ENCODE measurements around the gene PTGES. TPM values are rescaled to one million over a fixed set of nuclear protein-coding genes. Genes with fewer than 3 reads are reported as not detected.
A peak's percentile ranks its signal among the peaks of the same experiment; 100 is the strongest.
"Not testable (repeated sequence)": the region's sequence is repeated elsewhere in the genome, so short reads cannot be mapped to it uniquely, and the experiment has no call there.

Gene PTGES
- polyA plus RNA-seq, 3 donors: 0.29 to 1.8 (median 0.84) TPM

- Mint-ChIP-seq H3K27ac (peak overlapping the region; percentile 96 to 99 (median 98)), H3K9me3 (peaks cover 0 to 4% (median 2%) of the 10 kb centered on the region in 7 donors), H3K36me3 (peaks cover 0 to 10% of the 10 kb centered on the region in 2 donors), H3K4me3 (peak overlapping the region; percentile 46 to 48), H3K4me1 (peaks cover 55% of the 10 kb centered on the region), H3K27me3 (ENCODE audit: low read depth in 3 of 3) (peaks cover 1 to 19% (median 3%) of the 10 kb centered on the region in 3 donors)
- intact Hi-C loops (cut with micrococcal nuclease): loop anchor here (1.0 to 2.0 kb wide), 3 partner anchors 11 to 15 kb away; no protein-coding TSS in a partner anchor
- Histone ChIP-seq H3K9ac (ENCODE audit: insufficient read depth, low read length, poor library complexity, severe bottlenecking) (no peak overlapping the region), H3K9me3 (replicated peaks in 1 of 2; ENCODE audit: control insufficient read depth in 1 of 2, insufficient read depth in 1 of 2, low read length in 2 of 2) (no peaks in the 10 kb centered on the region), H3K36me3 (replicated peaks in 1 of 2; ENCODE audit: control insufficient read depth in 1 of 2, insufficient read depth in 2 of 2, low read length in 2 of 2) (no peaks in the 10 kb centered on the region), H3K79me2 (ENCODE audit: insufficient read depth, low read length) (no peaks in the 10 kb centered on the region), H2AFZ (ENCODE audit: insufficient read depth, low read depth, low read length, poor library complexity, severe bottlenecking) (no peak overlapping the region), H3K4me3 (replicated peaks in 1 of 3; ENCODE audit: low read depth in 2 of 3, low read length in 3 of 3) (peak overlapping the region in 1 of 3 experiments; percentile 3), H3K27me3 (ENCODE audit: control insufficient read depth in 2 of 2, insufficient read depth in 2 of 2, low read length in 2 of 2) (no peaks in the 10 kb centered on the region), H3K4me2 (replicated peaks; ENCODE audit: extremely low read depth, low read length, poor library complexity, severe bottlenecking) (peak overlapping the region; percentile 9), H3K4me1 (ENCODE audit: control insufficient read depth in 1 of 2, insufficient read depth in 2 of 2, low read length in 2 of 2) (peaks cover 36 to 55% of the 10 kb centered on the region in 2 donors), H4K20me1 (ENCODE audit: insufficient read depth, low read length) (no peaks in the 10 kb centered on the region), H3K27ac (ENCODE audit: low read depth in 1 of 2, low read length in 2 of 2) (peak overlapping the region; percentile 71 to 85)
- WGBS (ENCODE audit: insufficient coverage): 75% methylated on average over 5 of the region's 6 CpGs
- no peak for TF ChIP-seq CTCF (IDR thresholded peaks at IDR 0.05)
- peak in 1 of 3 donors; percentile 46 for DNase-seq
Observed at GRCh38 chr9:129761901-129762369, 9.1 kb upstream of the PTGES start.

- peaks cover 0 to 4% (median 2%) of the 10 kb centered on the region in 7 donors for H3K9me3 Mint-ChIP-seq
- 93% methylated on average over 9 of the region's 11 CpGs for WGBS (ENCODE audit: insufficient coverage)
Observed at GRCh38 chr9:129761293-129761900, 8.6 kb upstream of the PTGES start.

GRCh38 chr9:129760784-129761183 is 7.9 kb upstream of the PTGES start:
- peaks cover 66% of the 10 kb centered on the region for H3K4me1 Mint-ChIP-seq
- H3K9ac ChIP-seq (ENCODE audit: insufficient read depth, low read length, poor library complexity, severe bottlenecking); DNase-seq; H3K27ac ChIP-seq (ENCODE audit: low read depth in 1 of 2, low read length in 2 of 2); H4K20me1 ChIP-seq (ENCODE audit: insufficient read depth, low read length); H2AFZ ChIP-seq (ENCODE audit: insufficient read depth, low read depth, low read length, poor library complexity, severe bottlenecking); intact Hi-C loops (cut with micrococcal nuclease); H3K9me3 ChIP-seq (replicated peaks in 1 of 2; ENCODE audit: control insufficient read depth in 1 of 2, insufficient read depth in 1 of 2, low read length in 2 of 2); H3K27me3 ChIP-seq (ENCODE audit: control insufficient read depth in 2 of 2, insufficient read depth in 2 of 2, low read length in 2 of 2); H3K4me3 ChIP-seq (replicated peaks in 1 of 3; ENCODE audit: low read depth in 2 of 3, low read length in 3 of 3); H3K9me3 Mint-ChIP-seq; H3K4me2 ChIP-seq (replicated peaks; ENCODE audit: extremely low read depth, low read length, poor library complexity, severe bottlenecking); H3K79me2 ChIP-seq (ENCODE audit: insufficient read depth, low read length); H3K36me3 ChIP-seq (replicated peaks in 1 of 2; ENCODE audit: control insufficient read depth in 1 of 2, insufficient read depth in 2 of 2, low read length in 2 of 2): not testable (repeated sequence)
- peaks cover 44 to 63% of the 10 kb centered on the region in 2 donors for H3K4me1 ChIP-seq (ENCODE audit: control insufficient read depth in 1 of 2, insufficient read depth in 2 of 2, low read length in 2 of 2)
- peak overlapping the region; percentile 24 to 62 for H3K4me3 Mint-ChIP-seq
- H3K36me3 Mint-ChIP-seq: peaks cover 0 to 10% of the 10 kb centered on the region in 2 donors
- H3K27me3 Mint-ChIP-seq (ENCODE audit: low read depth in 3 of 3): peaks cover 1 to 19% (median 3%) of the 10 kb centered on the region in 3 donors
- WGBS (ENCODE audit: insufficient coverage): 90% methylated on average over 2 of the region's 7 CpGs
- peak overlapping the region in 4 of 7 donors; percentile 30 to 96 (median 55) for H3K27ac Mint-ChIP-seq

More at GRCh38 chr9:129761293-129761900, 8.6 kb upstream of the PTGES start:
- H3K9ac ChIP-seq (ENCODE audit: insufficient read depth, low read length, poor library complexity, severe bottlenecking): no peak overlapping the region
- no peak for DNase-seq
- Mint-ChIP-seq H3K4me1 (peaks cover 60% of the 10 kb centered on the region), H3K27ac (peak overlapping the region; percentile 96 to 99 (median 98)), H3K27me3 (ENCODE audit: low read depth in 3 of 3) (peaks cover 1 to 19% (median 3%) of the 10 kb centered on the region in 3 donors), H3K4me3 (peak overlapping the region; percentile 24 to 62), H3K36me3 (peaks cover 0 to 10% of the 10 kb centered on the region in 2 donors)
- peaks cover 41 to 61% of the 10 kb centered on the region in 2 donors for H3K4me1 ChIP-seq (ENCODE audit: control insufficient read depth in 1 of 2, insufficient read depth in 2 of 2, low read length in 2 of 2)
- no peaks in the 10 kb centered on the region for H4K20me1 ChIP-seq (ENCODE audit: insufficient read depth, low read length)
- peak overlapping the region in 1 of 2 donors; percentile 85 for H3K27ac ChIP-seq (ENCODE audit: low read depth in 1 of 2, low read length in 2 of 2)
- no peaks in the 10 kb centered on the region for H3K27me3 ChIP-seq (ENCODE audit: control insufficient read depth in 2 of 2, insufficient read depth in 2 of 2, low read length in 2 of 2)
- no peaks in the 10 kb centered on the region for H3K36me3 ChIP-seq (replicated peaks in 1 of 2; ENCODE audit: control insufficient read depth in 1 of 2, insufficient read depth in 2 of 2, low read length in 2 of 2)
- no peak overlapping the region for H3K4me2 ChIP-seq (replicated peaks; ENCODE audit: extremely low read depth, low read length, poor library complexity, severe bottlenecking)
- H3K9me3 ChIP-seq (replicated peaks in 1 of 2; ENCODE audit: control insufficient read depth in 1 of 2, insufficient read depth in 1 of 2, low read length in 2 of 2): no peaks in the 10 kb centered on the region
- H2AFZ ChIP-seq (ENCODE audit: insufficient read depth, low read depth, low read length, poor library complexity, severe bottlenecking): no peak overlapping the region
- H3K4me3 ChIP-seq (replicated peaks in 1 of 3; ENCODE audit: low read depth in 2 of 3, low read length in 3 of 3): no peak overlapping the region
- no peak for TF ChIP-seq CTCF (IDR thresholded peaks at IDR 0.05)
- intact Hi-C loops (cut with micrococcal nuclease): no loop called here
- no peaks in the 10 kb centered on the region for H3K79me2 ChIP-seq (ENCODE audit: insufficient read depth, low read length)
